B cell (primary cell): Measurements from ENCODE around the gene PHLPP1. TPM values are rescaled to one million over a fixed set of nuclear protein-coding genes. Genes with fewer than 3 reads are reported as not detected.

ENCODE experiments used
- ATAC-seq: fragments of 200-7000 bp; cut with Tn5 transposase; one replicate; pipeline ENCODE4 v1.10.0; 2021; ENCODE audit warnings: low read depth, mild to moderate bottlenecking, moderate number of reproducible peaks, moderate library complexity
- CTCF ChIA-PET: fragments of 350-600 bp; sonication (Branson Sonifier 250); formaldehyde crosslinking; loops from one replicate; lab custom pipeline; 2021; ENCODE audit warnings: antibody characterized with exemption, inconsistent platforms; lab: Charles Lee
- POLR2A ChIA-PET: fragments of 350-600 bp; sonication (Branson Sonifier 250); formaldehyde crosslinking; loops from one replicate; lab custom pipeline; 2021; ENCODE audit warnings: antibody characterized with exemption; lab: Charles Lee
- DNase-seq: peaks from one replicate; pipeline ENCODE4 v3.0.0; 2013
- H2AFZ ChIP-seq: 2 replicates; pipeline ENCODE4 v1.6.1; 2012; ENCODE audit warnings: mild to moderate bottlenecking, low read depth, low read length; ENCODE audit not compliant: insufficient read depth, poor library complexity, severe bottlenecking
- H3K27ac ChIP-seq, 2 donors: 1 replicate in 1 of 2; 2 replicates in 1 of 2; pipeline ENCODE4 v1.5.1; 2012 to 2013; ENCODE audit warnings: low read length in 2 of 2, mild to moderate bottlenecking in 2 of 2, moderate library complexity in 1 of 2
- H3K27me3 ChIP-seq, 4 experiments: fragments of 200-600 bp in 1 of 4; sonication (generic) in 1 of 4; replicated peaks in 1 of 4; 1 replicate in 2 of 4; 2 replicates in 2 of 4; pipeline versions ENCODE4 v1.6.1 to v1.7.0; 2013 to 2016; ENCODE audit warnings: low read length in 3 of 4, mild to moderate bottlenecking in 2 of 4, mixed read lengths in 1 of 4, moderate library complexity in 1 of 4; ENCODE audit not compliant: insufficient read depth in 4 of 4, control insufficient read depth in 3 of 4; ENCODE audit errors: control extremely low read depth in 1 of 4
- H3K36me3 ChIP-seq, 2 experiments: replicated peaks in 1 of 2; 1 replicate in 1 of 2; 2 replicates in 1 of 2; pipeline versions ENCODE4 v1.6.1 to v1.7.1; 2013; ENCODE audit warnings: low read length in 1 of 2; ENCODE audit not compliant: insufficient read depth in 2 of 2, control insufficient read depth in 1 of 2; ENCODE audit errors: control extremely low read depth in 1 of 2, extremely low read depth in 1 of 2
- H3K4me1 ChIP-seq, 2 donors: fragments of 200-600 bp in 1 of 2; sonication (generic) in 1 of 2; 1 replicate in 1 of 2; 2 replicates in 1 of 2; pipeline versions ENCODE4 v1.5.1 to v1.6.1; 2013 to 2017; ENCODE audit warnings: low read length in 2 of 2; ENCODE audit not compliant: control insufficient read depth in 2 of 2, insufficient read depth in 2 of 2
- H3K4me2 ChIP-seq: replicated peaks from 2 replicates; pipeline ENCODE3; 2012; ENCODE audit warnings: mild to moderate bottlenecking, low read depth, low read length; ENCODE audit not compliant: poor library complexity, severe bottlenecking
- H3K4me3 ChIP-seq, 5 experiments: fragments of 200-600 bp in 1 of 5; sonication (generic) in 1 of 5; 1 replicate in 3 of 5; 2 replicates in 2 of 5; pipeline versions ENCODE4 v1.5.1 to v1.7.0; 2011 to 2016; ENCODE audit warnings: low read length in 4 of 5, mild to moderate bottlenecking in 4 of 5, low read depth in 2 of 5, control low read depth in 1 of 5, moderate library complexity in 1 of 5; ENCODE audit not compliant: insufficient read depth in 1 of 5; ENCODE audit errors: control extremely low read depth in 1 of 5, extremely low read depth in 1 of 5
- H3K79me2 ChIP-seq: fragments of 200-600 bp; sonication (generic); one replicate; pipeline ENCODE4 v1.6.0; 2016; ENCODE audit warnings: low read length; ENCODE audit not compliant: control insufficient read depth, insufficient read depth
- H3K9ac ChIP-seq: fragments of 200-600 bp; sonication (generic); 2 replicates; pipeline ENCODE4 v1.6.1; 2017; ENCODE audit warnings: mild to moderate bottlenecking, low read length, moderate library complexity
- H3K9me3 ChIP-seq, 3 donors: one replicate each; pipeline versions ENCODE4 v1.6.1 to v1.7.1; 2013; ENCODE audit warnings: low read length in 2 of 3; ENCODE audit not compliant: control insufficient read depth in 2 of 3, insufficient read depth in 1 of 3; ENCODE audit errors: control extremely low read depth in 1 of 3
- H4K20me1 ChIP-seq: 2 replicates; pipeline ENCODE4 v1.6.0; 2012; ENCODE audit warnings: mild to moderate bottlenecking, low read length; ENCODE audit not compliant: insufficient read depth, control insufficient read depth, poor library complexity, severe bottlenecking
- H3K27ac Mint-ChIP-seq: one replicate; pipeline ENCODE4 v1.8.0; 2021; ENCODE audit warnings: mixed read lengths
- H3K27me3 Mint-ChIP-seq: one replicate; pipeline ENCODE4 v1.8.0; 2021; ENCODE audit warnings: mixed read lengths
- H3K4me1 Mint-ChIP-seq: one replicate; pipeline ENCODE4 v1.8.0; 2021; ENCODE audit warnings: mixed read lengths
- H3K4me3 Mint-ChIP-seq: one replicate; pipeline ENCODE4 v1.8.0; 2021; ENCODE audit warnings: mixed read lengths
- H3K9me3 Mint-ChIP-seq: one replicate; pipeline ENCODE4 v1.8.0; 2022; ENCODE audit warnings: mixed read lengths; ENCODE audit not compliant: insufficient read depth
- CTCF ChIP-seq: fragments of 200-600 bp; IDR thresholded peaks from one replicate; pipeline ENCODE4 v1.8.0; 2022; ENCODE audit warnings: antibody characterized with exemption, mild to moderate bottlenecking
- EZH2 ChIP-seq: IDR thresholded peaks from 2 replicates; pipeline ENCODE4 v1.6.1; 2012; ENCODE audit warnings: borderline replicate concordance, low read depth, mild to moderate bottlenecking, moderate library complexity, low read length; ENCODE audit not compliant: insufficient read depth, poor library complexity, severe bottlenecking
- WGBS: methylation state at CpG from one replicate; pipeline ENCODE4 v1.1.5; 2013; ENCODE audit warnings: missing lambda C conversion rate; ENCODE audit not compliant: insufficient coverage; 5-methylcytosine and 5-hydroxymethylcytosine counted together
- intact Hi-C: fragments of 100-400 bp; cut with micrococcal nuclease; formaldehyde crosslinking; loops from one replicate; pipeline ENCODE4 v1.10.0; 2022
- polyA plus RNA-seq: library from polyadenylated mRNA; depleted of rRNA; stranded (reverse); fragments of >200 nt; gene quantifications from 2 replicates; pipeline ENCODE4 v1.2.3, GENCODE V29; 2012
- total RNA-seq, 2 donors: library from RNA; stranded (reverse); fragments of 120-200 nt in 1 of 2; gene quantifications; 1 replicate in 1 of 2; 2 replicates in 1 of 2; pipeline versions ENCODE4 v1.2.3 to v1.2.4, GENCODE V29; 2013 to 2022

Gene PHLPP1
- total and polyA plus RNA-seq, 2 donors (not counting 1 experiment from before 2014, with no cell fraction given) = 3.0 to 20.7 TPM

GRCh38 chr18:62863579-62864001 is 148.2 kb downstream of the PHLPP1 start:
- no peaks in the 10 kb centered on the region for H4K20me1 ChIP-seq
- intact Hi-C loops = no loop called here
- H3K4me1 ChIP-seq = no peaks in the 10 kb centered on the region
- no peaks in the 10 kb centered on the region for H3K27me3 ChIP-seq
- no peak overlapping the region for H3K27ac ChIP-seq
- no peak overlapping the region for H3K4me2 ChIP-seq
- no peak overlapping the region for H3K27ac Mint-ChIP-seq
- ATAC-seq (no peak), DNase-seq (no peak)
- H3K9me3 ChIP-seq = no peaks in the 10 kb centered on the region
- no peaks in the 10 kb centered on the region for H3K79me2 ChIP-seq
- no peaks in the 10 kb centered on the region for H3K9me3 Mint-ChIP-seq
- no peak overlapping the region for H2AFZ ChIP-seq
- no peak for TF ChIP-seq CTCF
- no peaks in the 10 kb centered on the region for H3K4me1 Mint-ChIP-seq
- no peaks in the 10 kb centered on the region for H3K27me3 Mint-ChIP-seq
- 96% methylated on average over 2 of the region's 3 CpGs for WGBS
- ChIA-PET CTCF (no interaction called here), POLR2A (no interaction called here)
- H3K4me3 Mint-ChIP-seq = no peak overlapping the region
- H3K36me3 ChIP-seq = peaks cover 2 to 4% of the 10 kb centered on the region in 2 experiments
- H3K9ac ChIP-seq = no peak overlapping the region
- H3K4me3 ChIP-seq = no peak overlapping the region

GRCh38 chr18:62865498-62865897 is 150.2 kb downstream of the PHLPP1 start:
- no peak for TF ChIP-seq CTCF
- TF ChIP-seq EZH2 = no peak
- no peaks in the 10 kb centered on the region for H3K9me3 ChIP-seq
- POLR2A ChIA-PET = no interaction called here
- Mint-ChIP-seq H3K4me1 (peaks cover 11% of the 10 kb centered on the region), H3K27ac (no peak overlapping the region), H3K27me3 (no peaks in the 10 kb centered on the region), H3K9me3 (no peaks in the 10 kb centered on the region), H3K4me3 (no peak overlapping the region)
- peaks cover 1 to 2% of the 10 kb centered on the region in 2 experiments for H3K36me3 ChIP-seq
- no peak overlapping the region for H2AFZ ChIP-seq
- H3K9ac ChIP-seq = no peak overlapping the region
- H3K27ac ChIP-seq = no peak overlapping the region
- H3K27me3 ChIP-seq = no peaks in the 10 kb centered on the region
- no peak for ATAC-seq
- no peak for DNase-seq
- no peak overlapping the region for H3K4me2 ChIP-seq
- CTCF ChIA-PET = no interaction called here
- H4K20me1 ChIP-seq = no peaks in the 10 kb centered on the region
- H3K79me2 ChIP-seq = no peaks in the 10 kb centered on the region
- peaks cover 7 to 10% of the 10 kb centered on the region in 2 donors for H3K4me1 ChIP-seq
- no peak overlapping the region for H3K4me3 ChIP-seq
- intact Hi-C loops = no loop called here
